Effector memory CD8-positive, alpha-beta T cell (primary cell): Measurements from ENCODE around the gene PCDH20.
"Not testable (repeated sequence)": the region's sequence is repeated elsewhere in the genome, so short reads cannot be mapped to it uniquely, and the experiment has no call there.

Experiments
- ATAC-seq: fragments of 150-1000 bp; cut with Tn5 transposase; replicated peaks from 2 replicates; pipeline ENCODE4 v1.10.0; 2021; ENCODE audit warnings: mild to moderate bottlenecking, moderate library complexity
- DNase-seq, 3 experiments: peaks; one replicate each; pipeline ENCODE4 v3.0.0; 2021
- H3K27ac Mint-ChIP-seq, 2 donors: one replicate each; pipeline ENCODE4 v1.8.0; 2022; ENCODE audit warnings: mild to moderate bottlenecking in 2 of 2, mixed read lengths in 2 of 2, moderate library complexity in 2 of 2
- H3K27me3 Mint-ChIP-seq, 2 donors: one replicate each; pipeline ENCODE4 v1.8.0; 2022; ENCODE audit warnings: mixed read lengths in 2 of 2
- H3K36me3 Mint-ChIP-seq: one replicate; pipeline ENCODE4 v1.8.0; 2022; ENCODE audit warnings: mild to moderate bottlenecking, moderate library complexity, mixed read lengths; ENCODE audit not compliant: insufficient read depth
- H3K4me1 Mint-ChIP-seq, 2 donors: one replicate each; pipeline ENCODE4 v1.8.0; 2022; ENCODE audit warnings: low read depth in 2 of 2, mixed read lengths in 2 of 2
- H3K4me3 Mint-ChIP-seq, 2 donors: one replicate each; pipeline ENCODE4 v1.8.0; 2022; ENCODE audit warnings: mild to moderate bottlenecking in 2 of 2, mixed read lengths in 2 of 2, moderate library complexity in 2 of 2
- H3K9me3 Mint-ChIP-seq, 2 donors: one replicate each; pipeline ENCODE4 v1.8.0; 2022; ENCODE audit warnings: mixed read lengths in 2 of 2

PCDH20 gene

DNA sequence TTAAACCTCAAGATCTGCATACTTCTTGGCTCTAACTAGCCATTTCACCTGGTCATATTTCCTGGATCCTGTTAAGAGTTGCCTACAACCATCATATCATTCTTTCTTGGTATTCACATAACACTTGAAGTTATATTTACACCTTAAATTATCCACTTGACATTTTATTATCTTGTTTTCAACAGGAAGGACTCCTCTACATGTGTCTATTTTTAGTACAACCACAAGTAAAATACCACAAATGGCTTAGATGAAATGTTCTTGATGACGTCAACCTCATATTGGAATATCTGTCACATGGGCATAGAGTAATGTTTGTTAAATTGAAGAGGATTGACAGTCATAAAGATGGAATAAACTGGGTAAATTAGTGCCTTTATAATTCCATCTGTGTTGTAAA, 9.4 kb downstream of the PCDH20 start:
- Mint-ChIP-seq H3K27ac (no peak overlapping the region), H3K36me3 (no peaks in the 10 kb centered on the region), H3K9me3 (peaks cover 0 to 2% of the 10 kb centered on the region in 2 donors), H3K4me3 (no peak overlapping the region), H3K4me1 (no peaks in the 10 kb centered on the region), H3K27me3 (no peaks in the 10 kb centered on the region)
- no peak for DNase-seq
- ATAC-seq = no peak

DNA sequence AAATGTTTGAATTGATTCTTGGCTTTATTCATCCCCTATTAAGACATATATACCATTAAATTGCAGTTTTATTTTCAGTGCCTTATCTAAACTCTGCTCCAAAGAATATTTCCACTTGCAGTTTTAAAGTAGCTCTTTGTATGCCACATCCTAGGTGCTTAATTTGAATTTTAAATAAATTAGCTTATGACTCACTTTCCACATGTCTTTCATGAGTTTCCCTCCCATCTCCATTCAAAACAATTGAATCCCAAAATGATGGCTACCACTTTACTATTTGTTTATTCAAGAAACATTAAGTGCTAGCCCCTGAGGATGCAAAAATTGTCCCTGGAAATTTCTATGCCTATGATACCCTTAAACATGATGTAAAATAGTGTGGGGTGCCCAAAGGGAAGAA, 19.5 kb downstream of the PCDH20 start:
- ATAC-seq = no peak
- H3K4me1 Mint-ChIP-seq = no peaks in the 10 kb centered on the region
- H3K4me3 Mint-ChIP-seq = no peak overlapping the region
- H3K9me3 Mint-ChIP-seq = peaks cover 6 to 22% of the 10 kb centered on the region in 2 donors
- no peaks in the 10 kb centered on the region for H3K27me3 Mint-ChIP-seq
- H3K27ac Mint-ChIP-seq = no peak overlapping the region
- DNase-seq = no peak
- H3K36me3 Mint-ChIP-seq = no peaks in the 10 kb centered on the region

DNA sequence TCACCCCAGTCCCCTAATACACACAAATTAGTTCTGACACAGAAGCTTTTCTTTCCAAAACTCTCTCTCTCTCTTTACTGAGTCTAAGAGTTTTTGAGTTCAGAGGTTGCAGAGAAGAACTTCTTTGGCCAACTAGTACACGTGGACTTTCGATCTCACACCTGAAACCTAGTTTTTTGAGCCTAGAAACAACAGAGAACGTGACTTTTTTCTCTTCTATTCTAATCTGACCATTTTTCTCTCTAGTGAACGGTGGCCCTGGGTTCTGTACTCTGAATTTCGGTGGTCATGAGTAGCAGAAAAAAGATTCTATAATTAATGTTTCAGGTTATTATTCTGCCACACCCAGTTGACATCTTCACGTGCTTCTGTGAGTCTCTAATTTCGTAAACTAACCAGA, 24.2 kb downstream of the PCDH20 start:
- ATAC-seq = no peak
- Mint-ChIP-seq H3K27me3 (no peaks in the 10 kb centered on the region), H3K4me3 (no peak overlapping the region), H3K36me3 (no peaks in the 10 kb centered on the region), H3K27ac (no peak overlapping the region), H3K4me1 (no peaks in the 10 kb centered on the region), H3K9me3 (peaks cover 4 to 10% of the 10 kb centered on the region in 2 donors)
- DNase-seq = no peak

DNA sequence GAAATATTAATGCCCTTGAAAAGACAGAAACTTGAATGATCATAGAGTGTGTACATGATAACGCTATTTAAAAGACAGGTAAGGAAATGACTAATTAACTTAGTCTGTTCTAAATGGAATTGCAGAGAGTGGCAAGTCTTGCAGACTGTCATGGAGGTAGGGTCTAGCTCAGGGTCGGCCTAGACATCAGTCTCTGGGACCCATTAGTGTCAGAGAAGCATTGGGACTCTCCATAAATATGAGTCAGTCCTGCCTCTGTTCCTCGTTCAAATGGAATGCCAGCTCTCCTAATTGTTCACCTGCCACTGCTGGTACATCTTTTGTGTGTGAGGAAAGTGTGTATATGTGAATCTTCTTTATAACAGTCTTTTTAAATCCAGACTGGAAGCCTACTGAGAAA, 28.0 kb downstream of the PCDH20 start:
- H3K4me1 Mint-ChIP-seq = no peaks in the 10 kb centered on the region
- no peaks in the 10 kb centered on the region for H3K36me3 Mint-ChIP-seq
- no peaks in the 10 kb centered on the region for H3K27me3 Mint-ChIP-seq
- ATAC-seq (no peak), DNase-seq (no peak)
- peaks cover 5 to 7% of the 10 kb centered on the region in 2 donors for H3K9me3 Mint-ChIP-seq
- H3K4me3 Mint-ChIP-seq = no peak overlapping the region
- H3K27ac Mint-ChIP-seq = no peak overlapping the region

DNA sequence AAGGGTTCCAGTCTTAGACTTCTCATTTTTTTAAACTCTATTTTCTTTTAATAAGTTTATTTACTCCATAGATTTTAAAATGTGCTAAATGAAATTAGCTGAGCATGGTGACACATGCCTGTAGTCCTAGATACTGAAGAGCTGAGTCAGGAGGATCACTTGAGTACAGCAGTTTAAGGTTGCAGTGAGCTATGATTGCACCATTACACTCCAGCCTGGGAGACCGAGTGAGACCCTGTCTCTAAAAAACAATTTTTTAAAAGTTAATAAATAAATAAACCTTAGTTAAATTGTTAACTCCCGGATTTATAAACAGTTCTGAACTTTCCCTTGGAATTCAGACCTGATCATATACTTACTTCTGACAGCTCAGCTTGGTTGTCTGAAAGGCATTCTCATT, 32.5 kb downstream of the PCDH20 start:
- Mint-ChIP-seq H3K27me3 (no peaks in the 10 kb centered on the region), H3K9me3 (peaks cover 5 to 18% of the 10 kb centered on the region in 2 donors), H3K36me3 (no peaks in the 10 kb centered on the region), H3K27ac (no peak overlapping the region), H3K4me1 (no peaks in the 10 kb centered on the region), H3K4me3 (no peak overlapping the region)
- DNase-seq (no peak), ATAC-seq (no peak)

DNA sequence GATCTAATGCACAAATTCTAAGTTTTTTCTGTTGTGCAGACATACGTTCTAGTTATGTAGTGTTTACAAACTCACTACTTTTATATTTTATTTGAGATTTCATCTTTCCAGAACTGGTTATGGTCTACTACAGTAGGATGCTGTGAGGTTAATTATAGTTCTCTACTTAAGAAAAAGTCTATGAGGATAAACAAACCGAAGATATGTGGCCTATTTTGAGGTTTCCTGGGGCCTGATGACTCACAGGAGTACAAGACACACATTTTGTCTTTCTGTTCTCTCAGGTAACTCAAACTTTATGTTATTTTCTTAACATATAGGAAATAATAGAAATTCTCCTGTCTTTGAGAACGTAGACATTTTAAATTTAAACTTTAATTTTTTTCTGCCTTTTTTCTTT, 45.1 kb downstream of the PCDH20 start:
- DNase-seq = no peak
- Mint-ChIP-seq H3K9me3 (peaks cover 7 to 19% of the 10 kb centered on the region in 2 donors), H3K27ac (no peak overlapping the region), H3K4me3 (no peak overlapping the region), H3K36me3 (no peaks in the 10 kb centered on the region), H3K27me3 (no peaks in the 10 kb centered on the region), H3K4me1 (no peaks in the 10 kb centered on the region)
- ATAC-seq = no peak

DNA sequence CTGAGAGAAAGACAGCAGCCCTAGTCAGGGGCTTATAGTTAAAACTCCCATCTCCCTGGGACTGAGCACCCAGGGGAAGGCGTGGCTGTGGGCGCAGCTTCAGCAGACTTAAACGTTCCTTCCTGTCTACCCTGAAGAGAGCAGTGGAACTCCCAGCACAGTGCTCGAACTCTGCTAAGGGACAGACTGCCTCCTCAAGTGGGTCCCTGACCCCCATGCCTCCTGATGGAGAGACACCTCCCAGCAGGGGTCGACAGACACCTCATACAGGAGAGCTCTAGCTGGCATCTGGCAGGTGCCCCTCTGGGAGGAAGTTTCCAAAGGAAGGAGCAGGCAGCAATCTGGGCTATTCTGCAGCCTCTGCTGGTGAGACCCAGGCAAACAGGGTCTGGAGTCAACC, 51.0 kb downstream of the PCDH20 start:
- DNase-seq, H3K27ac Mint-ChIP-seq, H3K4me1 Mint-ChIP-seq, H3K4me3 Mint-ChIP-seq, H3K27me3 Mint-ChIP-seq, ATAC-seq, H3K36me3 Mint-ChIP-seq: not testable (repeated sequence)
- H3K9me3 Mint-ChIP-seq = peaks cover 16 to 27% of the 10 kb centered on the region in 2 donors

DNA sequence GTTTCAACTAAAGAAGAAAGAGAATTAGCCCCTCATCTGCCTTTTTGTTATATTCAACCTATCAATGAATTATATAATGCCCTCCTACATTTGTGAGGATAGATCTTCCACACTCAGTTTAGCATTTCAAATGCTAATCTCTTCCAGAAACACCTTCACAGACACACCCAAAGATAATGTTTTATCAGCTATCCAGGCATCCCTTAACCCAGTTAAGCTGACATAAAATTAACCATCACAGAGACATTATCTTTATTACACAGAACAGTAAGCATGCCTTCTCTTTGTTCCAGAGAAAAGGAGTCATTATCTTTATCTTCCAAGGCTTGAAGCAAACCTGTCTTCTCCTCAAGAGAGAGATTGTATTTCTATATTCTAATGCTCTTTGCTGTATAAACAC, 53.1 kb downstream of the PCDH20 start:
- Mint-ChIP-seq H3K27ac (no peak overlapping the region), H3K4me1 (no peaks in the 10 kb centered on the region), H3K9me3 (peaks cover 16 to 26% of the 10 kb centered on the region in 2 donors), H3K36me3 (no peaks in the 10 kb centered on the region), H3K27me3 (no peaks in the 10 kb centered on the region), H3K4me3 (no peak overlapping the region)
- DNase-seq (no peak), ATAC-seq (no peak)
